GM12878 (cell line): ENCODE data around the gene RAE1. TPM values are rescaled to one million over a fixed set of nuclear protein-coding genes. Genes with fewer than 3 reads are reported as not detected.

Experiments
- CBFB ChIP-seq: IDR thresholded peaks from 2 replicates; pipeline ENCODE4 v1.6.1; 2016; ENCODE audit warnings: antibody characterized with exemption, low read depth
- CBX3 ChIP-seq: fragments of 200-600 bp; sonication (generic); IDR thresholded peaks from 2 replicates; pipeline ENCODE4 v1.6.1; 2016; ENCODE audit warnings: low read depth, borderline replicate concordance
- CBX5 ChIP-seq: sonication (generic); IDR thresholded peaks from 2 replicates; pipeline ENCODE4 v1.6.1; 2016; ENCODE audit warnings: low read depth, moderate library complexity, mild to moderate bottlenecking, inconsistent platforms
- EED ChIP-seq: sonication (generic); IDR thresholded peaks from 2 replicates; pipeline ENCODE4 v1.6.1; 2016; ENCODE audit warnings: antibody characterized with exemption, low read depth
- EP300 ChIP-seq, 2 experiments: fragments of 150-350 bp in 1 of 2; IDR thresholded peaks; 2 replicates each; pipeline ENCODE4 v1.6.1; 2011 to 2012; ENCODE audit warnings: low read depth in 2 of 2, low read length in 2 of 2, borderline replicate concordance in 1 of 2, improper control_type of control experiment in 1 of 2, inconsistent platforms in 1 of 2; ENCODE audit not compliant: control insufficient read depth in 1 of 2
- MEF2B ChIP-seq: fragments of 450-650 bp; IDR thresholded peaks from 2 replicates; pipeline ENCODE4 v1.6.1; 2018; ENCODE audit warnings: mild to moderate bottlenecking, moderate library complexity; ENCODE audit not compliant: partially characterized antibody, poor library complexity, severe bottlenecking
- MLLT1 ChIP-seq: fragments of 450-650 bp; IDR thresholded peaks from 2 replicates; pipeline ENCODE4 v1.6.1; 2016; ENCODE audit warnings: mild to moderate bottlenecking
- MTA2 ChIP-seq: fragments of 450-650 bp; IDR thresholded peaks from 2 replicates; pipeline ENCODE4 v1.6.1; 2016; ENCODE audit warnings: low read depth, mild to moderate bottlenecking, moderate library complexity
- NFYA ChIP-seq: IDR thresholded peaks from 2 replicates; pipeline ENCODE4 v1.6.1; 2011; ENCODE audit warnings: low read depth, mild to moderate bottlenecking, low read length, improper control_type of control experiment, borderline replicate concordance
- NR2F1 ChIP-seq: fragments of 450-650 bp; conservative IDR thresholded peaks from 2 replicates; pipeline ENCODE4 v1.6.1; 2017; ENCODE audit warnings: mild to moderate bottlenecking
- PKNOX1 ChIP-seq: fragments of 450-650 bp; IDR thresholded peaks from 2 replicates; pipeline ENCODE4 v1.6.1; 2016; ENCODE audit warnings: mild to moderate bottlenecking
- RUNX3 ChIP-seq: IDR thresholded peaks from 2 replicates; pipeline ENCODE4 v1.6.1; 2012; ENCODE audit warnings: low read length, inconsistent platforms
- SP1 ChIP-seq: IDR thresholded peaks from one replicate; pipeline ENCODE4 v1.6.1; 2011; ENCODE audit warnings: low read depth, low read length
- ZNF207 ChIP-seq: fragments of 450-650 bp; IDR thresholded peaks from 2 replicates; pipeline ENCODE4 v1.6.1; 2014; ENCODE audit warnings: antibody characterized with exemption, mild to moderate bottlenecking, borderline replicate concordance
- ZNF274 ChIP-seq: IDR thresholded peaks from one replicate; pipeline ENCODE4 v1.8.0; 2011; ENCODE audit not compliant: insufficient read length, insufficient read depth
- ZNF622 ChIP-seq: fragments of 450-650 bp; IDR thresholded peaks from 2 replicates; pipeline ENCODE4 v1.6.1; 2017; ENCODE audit warnings: mild to moderate bottlenecking, inconsistent platforms
- polyA plus RNA-seq, 11 experiments: library from polyadenylated mRNA; depleted of rRNA in 4 of 11; unstranded in 6 of 11; stranded (reverse) in 5 of 11; fragments of >200 nt; fragmentation: Nextera tagmentation in 4 of 11; fragmentation: Illumina TruSeq in 1 of 11; extraction: Ambion mirVana in 4 of 11; extraction: Trizol in 1 of 11; gene quantifications; 1 replicate in 1 of 11; 2 replicates in 10 of 11; pipeline versions ENCODE4 v1.2.1 to v1.2.3, GENCODE V29; 2011 to 2016; ENCODE audit warnings: inconsistent platforms in 2 of 11, missing spikeins in 2 of 11, low read depth in 1 of 11
- total RNA-seq, 4 experiments: library from RNA; depleted of rRNA in 3 of 4; stranded (reverse); fragments of >200 nt in 3 of 4; fragmentation: Illumina TruSeq in 1 of 4; extraction: Trizol in 1 of 4; gene quantifications; 2 replicates each; pipeline versions ENCODE4 v1.2.1 to v1.2.3, GENCODE V29; 2013 to 2021
- TF ChIP-seq, protein P1 (sequence below): fragments of 450-650 bp; IDR thresholded peaks from 2 replicates; pipeline ENCODE4 v1.6.1; 2018; ENCODE audit warnings: mild to moderate bottlenecking, low read depth, moderate library complexity; ENCODE audit not compliant: partially characterized antibody

Gene RAE1
- total and polyA plus RNA-seq, 10 of the 15 experiments (the other 5 are each of a cell fraction or from before 2014, with no cell fraction given): 28.7 to 107 (median 49.3) TPM

- peak; percentile 76 for TF ChIP-seq MLLT1
- TF ChIP-seq CBX5: no peak
- TF ChIP-seq NR2F1: peak; percentile 52
- peak; percentile 75 for TF ChIP-seq PKNOX1
- 0 out of 4 replicates have a peak, but pooled peaks of 1 of the 2 experiments have one; percentile 62 for TF ChIP-seq EP300 (IDR thresholded peaks at IDR 0.05; ENCODE audit: borderline replicate concordance in 1 of 2, control insufficient read depth in 1 of 2, low read depth in 2 of 2, low read length in 2 of 2)
- no peak for TF ChIP-seq NFYA
- 0 out of 2 replicates have a peak, but pooled peaks have one; percentile 22 for TF ChIP-seq CBFB
- peak; percentile 80 for TF ChIP-seq RUNX3
- TF ChIP-seq ZNF207: no peak
- TF ChIP-seq ZNF274: no peak
- peak; percentile 34; the same call in 1 of the 2 replicates for TF ChIP-seq MTA2
- TF ChIP-seq, protein P1, sequence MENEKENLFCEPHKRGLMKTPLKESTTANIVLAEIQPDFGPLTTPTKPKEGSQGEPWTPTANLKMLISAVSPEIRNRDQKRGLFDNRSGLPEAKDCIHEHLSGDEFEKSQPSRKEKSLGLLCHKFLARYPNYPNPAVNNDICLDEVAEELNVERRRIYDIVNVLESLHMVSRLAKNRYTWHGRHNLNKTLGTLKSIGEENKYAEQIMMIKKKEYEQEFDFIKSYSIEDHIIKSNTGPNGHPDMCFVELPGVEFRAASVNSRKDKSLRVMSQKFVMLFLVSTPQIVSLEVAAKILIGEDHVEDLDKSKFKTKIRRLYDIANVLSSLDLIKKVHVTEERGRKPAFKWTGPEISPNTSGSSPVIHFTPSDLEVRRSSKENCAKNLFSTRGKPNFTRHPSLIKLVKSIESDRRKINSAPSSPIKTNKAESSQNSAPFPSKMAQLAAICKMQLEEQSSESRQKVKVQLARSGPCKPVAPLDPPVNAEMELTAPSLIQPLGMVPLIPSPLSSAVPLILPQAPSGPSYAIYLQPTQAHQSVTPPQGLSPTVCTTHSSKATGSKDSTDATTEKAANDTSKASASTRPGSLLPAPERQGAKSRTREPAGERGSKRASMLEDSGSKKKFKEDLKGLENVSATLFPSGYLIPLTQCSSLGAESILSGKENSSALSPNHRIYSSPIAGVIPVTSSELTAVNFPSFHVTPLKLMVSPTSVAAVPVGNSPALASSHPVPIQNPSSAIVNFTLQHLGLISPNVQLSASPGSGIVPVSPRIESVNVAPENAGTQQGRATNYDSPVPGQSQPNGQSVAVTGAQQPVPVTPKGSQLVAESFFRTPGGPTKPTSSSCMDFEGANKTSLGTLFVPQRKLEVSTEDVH: no peak
- TF ChIP-seq EED: peak; percentile 34; the same call in 1 of the 2 replicates
- TF ChIP-seq MEF2B: peak; percentile 28
- no peak for TF ChIP-seq SP1
- no peak for TF ChIP-seq CBX3
- no peak for TF ChIP-seq ZNF622
Measured at GRCh38 chr20:57412347-57413029, 61.4 kb downstream of the RAE1 start (continued).
